Stomach smooth muscle (tissue), 2 donors: Measurements from ENCODE around the gene SIRPG.

Experiments
- H3K27ac ChIP-seq: one replicate; pipeline ENCODE4 v1.7.0; 2013; ENCODE audit warnings: mild to moderate bottlenecking, low read length, inconsistent platforms
- H3K27me3 ChIP-seq, 2 donors: one replicate each; pipeline ENCODE4 v1.7.0; 2013; ENCODE audit warnings: low read length in 2 of 2; ENCODE audit not compliant: insufficient read depth in 2 of 2, control insufficient read depth in 1 of 2
- H3K36me3 ChIP-seq, 2 donors: one replicate each; pipeline ENCODE4 v1.7.0; 2013; ENCODE audit warnings: low read length in 2 of 2; ENCODE audit not compliant: control insufficient read depth in 2 of 2, insufficient read depth in 2 of 2
- H3K4me1 ChIP-seq: one replicate; pipeline ENCODE4 v1.7.0; 2013; ENCODE audit warnings: low read length; ENCODE audit not compliant: control insufficient read depth, insufficient read depth
- H3K4me3 ChIP-seq, 2 donors: one replicate each; pipeline ENCODE4 v1.7.0; 2013; ENCODE audit warnings: low read length in 2 of 2
- H3K9ac ChIP-seq, 2 donors: one replicate each; pipeline ENCODE4 v1.7.0; 2013; ENCODE audit warnings: low read length in 2 of 2, mild to moderate bottlenecking in 1 of 2
- H3K9me3 ChIP-seq, 2 donors: one replicate each; pipeline ENCODE4 v1.7.0; 2013; ENCODE audit warnings: low read length in 2 of 2; ENCODE audit not compliant: control insufficient read depth in 2 of 2
- donor health status: healthy.
- donor health status: Pancreatic carcinoma.

SIRPG gene

DNA sequence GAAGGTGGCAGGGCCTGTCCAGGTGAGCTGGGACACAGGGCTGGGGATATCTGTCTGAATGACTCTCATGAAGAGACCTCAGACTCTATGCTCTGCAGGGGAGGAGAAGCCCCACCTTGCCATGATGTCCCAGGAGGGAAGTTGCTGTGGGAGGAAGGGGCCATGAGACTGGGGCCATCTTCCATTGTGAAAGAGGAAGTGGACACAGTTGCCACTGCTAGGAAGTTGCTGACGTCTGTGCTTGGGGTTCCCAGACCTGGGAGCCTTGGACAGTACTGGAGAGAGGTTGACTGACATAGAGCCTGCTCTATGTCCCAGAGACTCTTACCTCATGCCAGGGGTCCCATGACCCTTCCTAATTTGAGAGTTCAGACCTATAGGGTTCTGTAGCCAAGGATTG, 62.2 kb downstream of the SIRPG start:
- no peaks in the 10 kb centered on the region for H3K27me3 ChIP-seq
- H3K9me3 ChIP-seq: no peaks in the 10 kb centered on the region
- no peaks in the 10 kb centered on the region for H3K4me1 ChIP-seq
- H3K9ac ChIP-seq: no peak overlapping the region
- H3K27ac ChIP-seq: no peak overlapping the region
- no peak overlapping the region for H3K4me3 ChIP-seq
- H3K36me3 ChIP-seq: no peaks in the 10 kb centered on the region

- Histone ChIP-seq H3K27me3 (no peaks in the 10 kb centered on the region), H3K36me3 (no peaks in the 10 kb centered on the region), H3K27ac (no peak overlapping the region), H3K4me1 (no peaks in the 10 kb centered on the region), H3K9ac (no peak overlapping the region), H3K9me3 (peaks cover 0 to 3% of the 10 kb centered on the region in 2 donors), H3K4me3 (no peak overlapping the region)
These were observed 68.8 kb downstream of the SIRPG start for GRCh38 chr20:1588533-1589460.

- no peak overlapping the region for H3K9ac ChIP-seq
- no peak overlapping the region for H3K4me3 ChIP-seq
- no peaks in the 10 kb centered on the region for H3K36me3 ChIP-seq
- no peaks in the 10 kb centered on the region for H3K4me1 ChIP-seq
- H3K9me3 ChIP-seq: peaks cover 0 to 3% of the 10 kb centered on the region in 2 donors
- no peak overlapping the region for H3K27ac ChIP-seq
- no peaks in the 10 kb centered on the region for H3K27me3 ChIP-seq
These were observed 69.6 kb downstream of the SIRPG start for GRCh38 chr20:1587781-1588532.

DNA sequence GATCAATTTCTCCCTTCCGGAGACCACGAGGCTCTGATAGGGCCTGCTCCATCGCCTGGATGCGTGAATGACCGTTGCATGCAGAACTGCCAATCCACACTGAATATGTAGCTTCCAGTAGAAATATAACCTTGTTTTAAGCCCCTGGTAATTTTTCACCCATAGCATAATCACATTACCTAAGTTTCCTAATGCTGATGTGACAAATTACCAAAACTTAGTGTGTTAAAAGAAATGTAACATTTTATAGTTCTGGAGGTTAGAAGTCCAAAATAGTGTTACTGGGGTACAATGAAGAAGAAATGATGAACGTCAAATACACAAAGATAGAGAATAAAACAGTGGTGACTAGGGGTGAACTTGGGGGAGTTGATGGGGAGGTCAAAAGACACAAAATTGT, 78.1 kb downstream of the SIRPG start:
- Histone ChIP-seq H3K27ac (no peak overlapping the region), H3K36me3 (no peaks in the 10 kb centered on the region), H3K9me3 (no peaks in the 10 kb centered on the region), H3K27me3 (no peaks in the 10 kb centered on the region), H3K4me1 (no peaks in the 10 kb centered on the region), H3K9ac (no peak overlapping the region), H3K4me3 (no peak overlapping the region)
